Transverse colon (tissue), 4 donors: ENCODE measurements around the gene PLA2G4B.

Experiments used
- CTCF ChIP-seq, 5 experiments: fragments of 200-600 bp in 3 of 5; fragments of 450-650 bp in 2 of 5; sonication (generic) in 3 of 5; IDR thresholded peaks; 1 replicate in 2 of 5; 2 replicates in 3 of 5; pipeline ENCODE4 v1.5.1; 2016 to 2017; ENCODE audit warnings: antibody characterized with exemption in 5 of 5, inconsistent platforms in 3 of 5, mild to moderate bottlenecking in 2 of 5, moderate library complexity in 1 of 5
- EP300 ChIP-seq: sonication (generic); formaldehyde crosslinking; IDR thresholded peaks from one replicate; pipeline ENCODE4 v1.6.1; 2017; ENCODE audit warnings: antibody characterized with exemption, low read depth
- POLR2A ChIP-seq: fragments of 450-650 bp; IDR thresholded peaks from one replicate; pipeline ENCODE4 v1.6.1; 2016; ENCODE audit warnings: antibody characterized with exemption, mild to moderate bottlenecking, moderate library complexity
- POLR2AphosphoS5 ChIP-seq, 3 donors: sonication (generic); formaldehyde crosslinking; IDR thresholded peaks; one replicate each; pipeline ENCODE4 v1.6.1; 2016; ENCODE audit warnings: antibody characterized with exemption in 3 of 3

GRCh38 chr15:41829959-41830646 is 8.5 kb upstream of the PLA2G4B start:
- TF ChIP-seq CTCF (IDR thresholded peaks at IDR 0.05) (no peak), POLR2A (no peak), EP300 (no peak), POLR2AphosphoS5 (IDR thresholded peaks at IDR 0.05) (no peak)
